Lower leg skin (tissue), 3 donors: ENCODE data around the gene SRGAP1.

Source experiments
- POLR2A ChIP-seq, 2 donors: fragments of 450-650 bp; IDR thresholded peaks; one replicate each; pipeline ENCODE4 v1.6.1; 2016 to 2017; ENCODE audit warnings: antibody characterized with exemption in 2 of 2, mild to moderate bottlenecking in 1 of 2, moderate library complexity in 1 of 2
- TF ChIP-seq, protein P1 (sequence below), 3 donors: fragments of 450-650 bp; IDR thresholded peaks; one replicate each; pipeline ENCODE4 v1.5.1; 2016; ENCODE audit warnings: antibody characterized with exemption in 3 of 3, mild to moderate bottlenecking in 3 of 3, moderate library complexity in 2 of 3

DNA sequence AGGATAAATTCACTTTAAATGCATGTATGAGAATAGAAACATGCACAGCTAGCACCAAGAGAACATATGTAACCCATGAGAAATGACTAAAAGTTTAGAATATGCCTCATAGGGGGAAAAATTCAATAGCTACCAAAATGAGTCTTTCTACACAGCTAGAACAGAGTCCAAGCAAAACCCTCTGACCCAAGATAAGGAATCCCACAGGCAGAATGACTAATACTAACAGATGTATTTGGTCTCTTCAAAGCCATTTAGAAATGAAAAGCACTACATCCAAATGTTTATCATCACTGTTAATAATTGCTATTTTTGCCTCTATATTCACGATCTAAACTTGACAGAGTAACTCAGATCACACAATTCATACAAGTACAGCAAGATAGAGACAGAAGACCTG is 333.6 kb downstream of the SRGAP1 start:
- TF ChIP-seq, protein P1, sequence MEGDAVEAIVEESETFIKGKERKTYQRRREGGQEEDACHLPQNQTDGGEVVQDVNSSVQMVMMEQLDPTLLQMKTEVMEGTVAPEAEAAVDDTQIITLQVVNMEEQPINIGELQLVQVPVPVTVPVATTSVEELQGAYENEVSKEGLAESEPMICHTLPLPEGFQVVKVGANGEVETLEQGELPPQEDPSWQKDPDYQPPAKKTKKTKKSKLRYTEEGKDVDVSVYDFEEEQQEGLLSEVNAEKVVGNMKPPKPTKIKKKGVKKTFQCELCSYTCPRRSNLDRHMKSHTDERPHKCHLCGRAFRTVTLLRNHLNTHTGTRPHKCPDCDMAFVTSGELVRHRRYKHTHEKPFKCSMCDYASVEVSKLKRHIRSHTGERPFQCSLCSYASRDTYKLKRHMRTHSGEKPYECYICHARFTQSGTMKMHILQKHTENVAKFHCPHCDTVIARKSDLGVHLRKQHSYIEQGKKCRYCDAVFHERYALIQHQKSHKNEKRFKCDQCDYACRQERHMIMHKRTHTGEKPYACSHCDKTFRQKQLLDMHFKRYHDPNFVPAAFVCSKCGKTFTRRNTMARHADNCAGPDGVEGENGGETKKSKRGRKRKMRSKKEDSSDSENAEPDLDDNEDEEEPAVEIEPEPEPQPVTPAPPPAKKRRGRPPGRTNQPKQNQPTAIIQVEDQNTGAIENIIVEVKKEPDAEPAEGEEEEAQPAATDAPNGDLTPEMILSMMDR (IDR thresholded peaks at IDR 0.05), result no peak
- TF ChIP-seq POLR2A (IDR thresholded peaks at IDR 0.05), result no peak
